ENCODE results near the gene SLC35B2. TPM values are rescaled to one million over a fixed set of nuclear protein-coding genes. Genes with fewer than 3 reads are reported as not detected.

The SLC35B2 gene
- total and polyA plus RNA-seq, 9 of the 15 experiments (the other 6 are each of a cell fraction or from before 2014, with no cell fraction given) = 14.5 to 59.1 (median 47.1) TPM

DNA sequence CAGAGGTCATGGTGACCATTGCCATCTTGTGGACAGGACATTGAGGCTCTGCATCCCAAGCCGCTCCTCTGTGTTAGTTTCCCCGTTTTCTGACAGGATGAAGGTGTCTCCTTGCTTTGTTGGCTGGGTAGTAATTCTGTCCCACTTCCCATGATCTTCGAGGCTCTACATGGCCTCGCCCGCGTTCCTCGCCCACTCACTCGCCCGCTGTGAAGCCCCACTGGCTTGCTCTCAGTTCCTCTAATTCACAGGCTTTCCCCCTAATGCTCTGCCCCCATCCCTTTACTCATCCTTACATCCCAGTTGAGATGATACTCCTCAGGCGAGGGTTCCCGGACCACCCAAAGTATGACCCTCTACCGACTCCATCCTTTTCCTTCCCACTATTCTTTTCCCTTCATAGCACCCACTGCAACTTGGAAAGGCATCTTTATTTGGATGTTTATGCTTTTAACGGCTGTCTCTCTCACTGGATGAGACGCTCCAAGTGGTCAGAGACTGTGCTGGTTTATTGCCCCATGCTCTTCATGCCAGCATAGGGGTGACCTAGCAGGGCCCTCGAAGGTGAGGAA, 511 bp upstream of the SLC35B2 start (continued):
- TF ChIP-seq, protein P1, sequence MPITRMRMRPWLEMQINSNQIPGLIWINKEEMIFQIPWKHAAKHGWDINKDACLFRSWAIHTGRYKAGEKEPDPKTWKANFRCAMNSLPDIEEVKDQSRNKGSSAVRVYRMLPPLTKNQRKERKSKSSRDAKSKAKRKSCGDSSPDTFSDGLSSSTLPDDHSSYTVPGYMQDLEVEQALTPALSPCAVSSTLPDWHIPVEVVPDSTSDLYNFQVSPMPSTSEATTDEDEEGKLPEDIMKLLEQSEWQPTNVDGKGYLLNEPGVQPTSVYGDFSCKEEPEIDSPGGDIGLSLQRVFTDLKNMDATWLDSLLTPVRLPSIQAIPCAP (CRISPR knock-in tag; IDR thresholded peaks at IDR 0.05; ENCODE audit: borderline replicate concordance) = no peak; the same call in 1 of the 2 replicates
- TF ChIP-seq LEF1 (IDR thresholded peaks at IDR 0.05) = 0 out of 2 replicates have a peak, but pooled peaks have one; percentile 32
- no peak for TF ChIP-seq ZZZ3 (IDR thresholded peaks at IDR 0.05)
- TF ChIP-seq HDAC8 (tag; IDR thresholded peaks at IDR 0.05) = no peak
- TF ChIP-seq RAD51 (IDR thresholded peaks at IDR 0.05; ENCODE audit: borderline replicate concordance, low read depth) = no peak
- TF ChIP-seq, protein P2, sequence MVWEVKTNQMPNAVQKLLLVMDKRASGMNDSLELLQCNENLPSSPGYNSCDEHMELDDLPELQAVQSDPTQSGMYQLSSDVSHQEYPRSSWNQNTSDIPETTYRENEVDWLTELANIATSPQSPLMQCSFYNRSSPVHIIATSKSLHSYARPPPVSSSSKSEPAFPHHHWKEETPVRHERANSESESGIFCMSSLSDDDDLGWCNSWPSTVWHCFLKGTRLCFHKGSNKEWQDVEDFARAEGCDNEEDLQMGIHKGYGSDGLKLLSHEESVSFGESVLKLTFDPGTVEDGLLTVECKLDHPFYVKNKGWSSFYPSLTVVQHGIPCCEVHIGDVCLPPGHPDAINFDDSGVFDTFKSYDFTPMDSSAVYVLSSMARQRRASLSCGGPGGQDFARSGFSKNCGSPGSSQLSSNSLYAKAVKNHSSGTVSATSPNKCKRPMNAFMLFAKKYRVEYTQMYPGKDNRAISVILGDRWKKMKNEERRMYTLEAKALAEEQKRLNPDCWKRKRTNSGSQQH (CRISPR knock-in tag; IDR thresholded peaks at IDR 0.05) = peak; percentile 39; the same call in 1 of the 2 replicates
- TF ChIP-seq MEIS2 (IDR thresholded peaks at IDR 0.05; ENCODE audit: partially characterized antibody) = no peak
- TF ChIP-seq EHMT2 (IDR thresholded peaks at IDR 0.05) = no peak
- TF ChIP-seq FOS (IDR thresholded peaks at IDR 0.05; ENCODE audit: extremely low read depth, insufficient read length) = no peak
- TF ChIP-seq GATAD2B (IDR thresholded peaks at IDR 0.05; ENCODE audit: borderline replicate concordance) = no peak
- TF ChIP-seq SIRT6 (IDR thresholded peaks at IDR 0.05; ENCODE audit: low read depth, low read length) = no peak
- TF ChIP-seq, protein P3, sequence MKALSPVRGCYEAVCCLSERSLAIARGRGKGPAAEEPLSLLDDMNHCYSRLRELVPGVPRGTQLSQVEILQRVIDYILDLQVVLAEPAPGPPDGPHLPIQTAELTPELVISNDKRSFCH (CRISPR knock-in tag; IDR thresholded peaks at IDR 0.05) = no peak
- TF ChIP-seq, protein P3 (tag; IDR thresholded peaks at IDR 0.05) = no peak
- TF ChIP-seq POLR3A (IDR thresholded peaks at IDR 0.05; ENCODE audit: borderline replicate concordance, extremely low read depth, insufficient read depth, insufficient read length) = no peak
- no peak for TF ChIP-seq ATF1 (CRISPR knock-in tag; IDR thresholded peaks at IDR 0.05)
- TF ChIP-seq ATF1 (tag; IDR thresholded peaks at IDR 0.05) = peak; percentile 65; the same call in 1 of the 2 replicates
- TF ChIP-seq CREBBP (IDR thresholded peaks at IDR 0.05; ENCODE audit: low read depth, low read length) = no peak
- no peak for TF ChIP-seq SIN3B (IDR thresholded peaks at IDR 0.05; ENCODE audit: low read depth)
- no peak for TF ChIP-seq PML (IDR thresholded peaks at IDR 0.05; ENCODE audit: low read length)
- TF ChIP-seq, protein P4, sequence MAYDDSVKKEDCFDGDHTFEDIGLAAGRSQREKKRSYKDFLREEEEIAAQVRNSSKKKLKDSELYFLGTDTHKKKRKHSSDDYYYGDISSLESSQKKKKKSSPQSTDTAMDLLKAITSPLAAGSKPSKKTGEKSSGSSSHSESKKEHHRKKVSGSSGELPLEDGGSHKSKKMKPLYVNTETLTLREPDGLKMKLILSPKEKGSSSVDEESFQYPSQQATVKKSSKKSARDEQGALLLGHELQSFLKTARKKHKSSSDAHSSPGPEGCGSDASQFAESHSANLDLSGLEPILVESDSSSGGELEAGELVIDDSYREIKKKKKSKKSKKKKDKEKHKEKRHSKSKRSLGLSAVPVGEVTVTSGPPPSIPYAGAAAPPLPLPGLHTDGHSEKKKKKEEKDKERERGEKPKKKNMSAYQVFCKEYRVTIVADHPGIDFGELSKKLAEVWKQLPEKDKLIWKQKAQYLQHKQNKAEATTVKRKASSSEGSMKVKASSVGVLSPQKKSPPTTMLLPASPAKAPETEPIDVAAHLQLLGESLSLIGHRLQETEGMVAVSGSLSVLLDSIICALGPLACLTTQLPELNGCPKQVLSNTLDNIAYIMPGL (CRISPR knock-in tag; IDR thresholded peaks at IDR 0.05) = no peak
- TF ChIP-seq SNIP1 (IDR thresholded peaks at IDR 0.05; ENCODE audit: low read depth) = no peak
- no peak for TF ChIP-seq NFIX (CRISPR knock-in tag; IDR thresholded peaks at IDR 0.05; ENCODE audit: low read depth)
- no peak for TF ChIP-seq DACH1 (IDR thresholded peaks at IDR 0.05; ENCODE audit: partially characterized antibody)
- TF ChIP-seq NFYB (IDR thresholded peaks at IDR 0.05; ENCODE audit: extremely low read depth, insufficient read length) = no peak
- TF ChIP-seq ZNF121 (CRISPR knock-in tag; conservative IDR thresholded peaks at IDR 0.05) = no peak
- no peak for TF ChIP-seq SRSF3 (IDR thresholded peaks at IDR 0.05; ENCODE audit: insufficient read depth, low read length)

Measured in K562 (cell line).